Measurements from ENCODE around the gene BTNL2.
A peak's percentile ranks its signal among the peaks of the same experiment; 100 is the strongest.

BTNL2 gene

GRCh38 chr6:32427218-32427617 lies 20.2 kb upstream of the BTNL2 start:
- no peak for DNase-seq
- no peak for TF ChIP-seq CTCF (IDR thresholded peaks at IDR 0.05)
- Mint-ChIP-seq H3K27me3 (ENCODE audit: low read depth, poor library complexity) (peaks cover 7% of the 10 kb centered on the region), H3K4me3 (no peak overlapping the region), H3K9me3 (no peaks in the 10 kb centered on the region), H3K4me1 (no peaks in the 10 kb centered on the region), H3K27ac (no peak overlapping the region), H3K36me3 (ENCODE audit: low read depth) (no peaks in the 10 kb centered on the region)

- Mint-ChIP-seq H3K4me1 (no peaks in the 10 kb centered on the region), H3K27me3 (ENCODE audit: low read depth, poor library complexity) (peaks cover 10% of the 10 kb centered on the region), H3K27ac (no peak overlapping the region), H3K4me3 (no peak overlapping the region), H3K36me3 (ENCODE audit: low read depth) (no peaks in the 10 kb centered on the region), H3K9me3 (no peaks in the 10 kb centered on the region)
- no peak for TF ChIP-seq CTCF (IDR thresholded peaks at IDR 0.05)
- DNase-seq, result no peak
These were observed 19.4 kb upstream of the BTNL2 start for GRCh38 chr6:32426338-32426737.

- Mint-ChIP-seq H3K36me3 (ENCODE audit: low read depth) (no peaks in the 10 kb centered on the region), H3K4me3 (no peak overlapping the region)
These were observed 17.8 kb upstream of the BTNL2 start for GRCh38 chr6:32424589-32425300.

GRCh38 chr6:32416036-32416435 lies 9.1 kb upstream of the BTNL2 start:
- H3K27me3 Mint-ChIP-seq (ENCODE audit: low read depth, poor library complexity), result peaks cover 51% of the 10 kb centered on the region
- no peaks in the 10 kb centered on the region for H3K36me3 Mint-ChIP-seq (ENCODE audit: low read depth)
- no peak for DNase-seq
- no peak for TF ChIP-seq CTCF (IDR thresholded peaks at IDR 0.05)
- H3K9me3 Mint-ChIP-seq, result no peaks in the 10 kb centered on the region
- H3K27ac Mint-ChIP-seq, result no peak overlapping the region
- H3K4me3 Mint-ChIP-seq, result peak overlapping the region; percentile 69
- H3K4me1 Mint-ChIP-seq, result peaks cover 30% of the 10 kb centered on the region

More at GRCh38 chr6:32424589-32425300, 17.8 kb upstream of the BTNL2 start:
- Mint-ChIP-seq H3K9me3 (no peaks in the 10 kb centered on the region), H3K27ac (no peak overlapping the region), H3K27me3 (ENCODE audit: low read depth, poor library complexity) (peaks cover 15% of the 10 kb centered on the region), H3K4me1 (no peaks in the 10 kb centered on the region)
- TF ChIP-seq CTCF (IDR thresholded peaks at IDR 0.05), result no peak
- DNase-seq, result no peak

- peak; percentile 100 for TF ChIP-seq CTCF (IDR thresholded peaks at IDR 0.05)
- no peak overlapping the region for H3K27ac Mint-ChIP-seq
- H3K4me3 Mint-ChIP-seq, result peak overlapping the region; percentile 69
- peaks cover 31% of the 10 kb centered on the region for H3K4me1 Mint-ChIP-seq
- peak; percentile 85 for DNase-seq
- no peaks in the 10 kb centered on the region for H3K36me3 Mint-ChIP-seq (ENCODE audit: low read depth)
- H3K27me3 Mint-ChIP-seq (ENCODE audit: low read depth, poor library complexity), result peaks cover 47% of the 10 kb centered on the region
- H3K9me3 Mint-ChIP-seq, result no peaks in the 10 kb centered on the region
These were observed 8.6 kb upstream of the BTNL2 start for GRCh38 chr6:32415521-32416019.

All from nephron progenitor cell (in vitro differentiated cells).